Measurements from ENCODE around the gene CREB3.

- peak; percentile 57 to 72 for TF ChIP-seq CTCF (conservative IDR thresholded peaks at IDR 0.05; ENCODE audit: low read depth in 2 of 2)
- TF ChIP-seq EZH2 (IDR thresholded peaks at IDR 0.05; ENCODE audit: low read depth, unreplicated experiment) = no peak
- no peak for TF ChIP-seq JUNB (IDR thresholded peaks at IDR 0.05; ENCODE audit: unreplicated experiment)
- TF ChIP-seq POLR2AphosphoS5 (IDR thresholded peaks at IDR 0.05; ENCODE audit: low read depth) = no peak
- TF ChIP-seq REST (IDR thresholded peaks at IDR 0.05; ENCODE audit: unreplicated experiment) = no peak
- no peak; the same call in 1 of the 2 replicates for TF ChIP-seq CREB1 (CRISPR knock-in tag; IDR thresholded peaks at IDR 0.05; ENCODE audit: low read depth)
- no peak for TF ChIP-seq EZH2phosphoT487 (IDR thresholded peaks at IDR 0.05; ENCODE audit: unreplicated experiment)
- TF ChIP-seq ETS1 (IDR thresholded peaks at IDR 0.05) = no peak
- no peak for TF ChIP-seq ZNF114 (CRISPR knock-in tag; IDR thresholded peaks at IDR 0.05)
- TF ChIP-seq ZNF462 (CRISPR knock-in tag; IDR thresholded peaks at IDR 0.05) = no peak
- TF ChIP-seq NANOG (IDR thresholded peaks at IDR 0.05; ENCODE audit: borderline replicate concordance) = no peak
- TF ChIP-seq ZNF331 (CRISPR knock-in tag; IDR thresholded peaks at IDR 0.05; ENCODE audit: low read depth) = no peak
- no peak for TF ChIP-seq STAT1 (IDR thresholded peaks at IDR 0.05; ENCODE audit: unreplicated experiment)
Observed at GRCh38 chr9:35729700-35730485, 2.6 kb upstream of the CREB3 start.
